HG02840 (cell line): ENCODE data around the gene TIMP2.
"Not testable (repeated sequence)": the region's sequence is repeated elsewhere in the genome, so short reads cannot be mapped to it uniquely, and the experiment has no call there.

Experiments used
- ATAC-seq: cut with Tn5 transposase; IDR thresholded peaks from one replicate; pipeline ENCODE4 v1.9.1; 2021; ENCODE audit warnings: mild to moderate bottlenecking, moderate library complexity, moderate number of reproducible peaks; ENCODE audit not compliant: unreplicated experiment, low FRiP score

TIMP2 gene

GRCh38 chr17:78933959-78934568 is 8.9 kb upstream of the TIMP2 start:
- no peak for ATAC-seq

DNA sequence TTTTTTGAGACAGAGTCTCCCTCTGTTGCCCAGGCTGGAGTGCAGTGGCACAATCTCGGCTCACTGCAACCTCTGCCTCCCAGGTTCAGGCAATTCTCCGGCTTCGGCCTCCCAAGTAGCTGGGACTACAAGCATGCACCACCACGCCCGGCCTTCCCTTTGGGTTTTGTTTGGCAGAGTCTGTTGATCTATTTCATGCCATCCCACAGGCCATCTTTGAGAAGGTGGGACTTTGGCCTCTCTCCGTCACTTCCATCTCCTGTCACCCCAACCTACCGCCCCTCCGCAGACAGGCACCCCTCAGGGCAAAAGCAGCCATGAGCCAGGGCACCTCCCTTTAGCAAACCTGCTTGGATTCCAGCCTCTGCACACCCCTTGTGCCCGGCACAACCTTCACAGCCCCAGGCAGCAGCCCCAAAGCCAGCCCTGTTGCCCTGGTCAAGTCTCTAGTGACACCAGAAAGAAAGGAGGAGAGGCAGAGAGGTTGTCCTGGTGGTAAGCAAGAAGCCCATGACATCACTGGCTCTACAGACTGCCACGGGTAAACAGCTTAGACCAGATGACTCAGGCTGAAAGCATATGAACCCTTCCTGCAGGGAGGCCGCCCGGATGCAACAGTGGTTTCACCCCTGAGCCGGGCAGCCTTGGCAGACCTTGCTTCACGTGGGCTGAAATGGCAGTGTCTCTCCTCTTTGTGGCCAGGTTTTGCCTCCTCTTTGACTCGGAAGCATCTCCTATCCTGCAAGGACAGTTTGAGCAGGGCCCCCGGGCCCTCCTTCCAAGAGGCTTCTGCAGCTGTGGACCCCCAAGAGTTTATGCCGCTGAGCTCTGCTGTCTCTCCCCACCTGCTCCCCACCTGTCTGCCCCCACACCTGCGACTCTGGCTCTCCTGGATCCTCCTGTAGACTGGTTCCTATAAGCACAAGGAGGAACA is 8.1 kb upstream of the TIMP2 start:
- no peak for ATAC-seq

- ATAC-seq: no peak
Observed at GRCh38 chr17:78929908-78930775, 5.0 kb upstream of the TIMP2 start.

DNA sequence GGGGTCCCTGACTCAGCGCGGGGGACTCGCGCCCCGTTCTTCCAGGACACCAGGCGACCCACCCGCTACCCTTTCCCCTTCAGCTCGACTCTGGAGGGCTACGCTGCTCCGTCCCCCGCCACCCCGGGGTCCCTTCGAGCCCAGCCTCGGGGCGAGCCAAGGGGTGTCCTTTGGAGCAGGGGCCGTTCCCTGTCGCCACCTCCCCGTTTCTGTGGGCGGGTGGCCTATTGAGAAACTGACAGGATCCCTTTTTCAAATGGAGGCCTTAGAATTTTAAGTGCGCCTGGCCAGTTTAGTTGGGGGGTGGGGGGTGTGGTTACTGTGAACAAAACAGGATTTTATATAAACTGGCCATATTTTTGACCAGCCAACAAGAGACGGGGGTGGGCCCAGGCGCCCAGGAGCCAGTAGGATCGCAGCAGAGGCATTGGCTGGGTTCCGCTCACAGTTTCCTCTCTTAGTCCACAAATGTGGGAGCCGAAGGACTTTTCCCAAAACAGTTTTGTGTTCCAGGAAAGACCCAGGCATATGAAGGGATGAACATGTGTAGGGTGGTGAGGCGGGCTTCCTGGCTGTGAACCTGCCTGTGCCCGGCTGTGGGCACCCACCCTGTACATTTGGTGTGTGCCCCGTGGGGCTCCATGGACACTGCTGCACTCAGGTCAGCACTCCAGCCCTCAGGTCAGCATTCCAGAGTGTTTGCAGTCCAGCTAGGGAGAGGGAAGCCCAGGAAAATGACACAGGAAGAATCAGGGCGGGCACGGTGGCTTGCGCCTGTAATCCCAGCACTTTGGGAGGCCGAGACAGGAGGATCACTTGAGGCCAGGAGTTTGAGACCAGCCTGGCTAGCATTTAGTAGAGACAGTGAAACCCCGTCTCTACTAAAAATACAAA is 722 bp upstream of the TIMP2 start:
- no peak for ATAC-seq

DNA sequence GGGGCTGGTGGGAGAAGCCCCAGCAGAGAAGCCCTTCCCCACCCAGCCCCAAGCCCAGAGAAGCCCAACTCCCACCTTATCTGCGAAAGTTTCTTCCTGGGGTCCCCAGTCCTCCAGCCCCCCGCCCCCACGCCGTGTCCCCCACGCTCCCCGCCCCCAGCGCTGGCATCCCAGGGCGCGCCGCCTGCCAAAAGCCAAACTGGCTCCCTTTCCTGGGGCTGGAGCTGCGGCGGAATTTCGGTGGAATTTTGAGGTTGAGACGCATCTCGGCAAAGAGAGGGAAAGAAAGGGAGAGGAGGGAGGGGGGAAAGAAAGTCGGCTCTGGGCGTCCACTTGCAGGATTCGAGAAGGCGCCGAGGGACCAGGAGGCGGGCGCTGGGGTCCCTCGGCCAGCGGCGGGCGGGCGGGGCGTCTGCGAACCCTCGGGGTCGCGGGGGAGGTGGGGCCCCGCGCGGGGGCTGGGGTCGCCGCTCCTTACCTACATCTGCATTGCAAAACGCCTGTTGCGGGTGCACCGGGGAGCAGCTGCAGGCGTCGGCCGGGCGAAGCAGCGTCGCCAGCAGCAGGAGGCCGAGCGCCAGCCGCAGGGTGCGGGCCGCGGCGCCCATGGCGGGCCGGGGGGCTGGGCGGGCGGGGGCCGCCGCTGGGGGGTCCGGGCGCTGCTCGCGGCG is 571 bp downstream of the TIMP2 start:
- ATAC-seq: no peak

DNA sequence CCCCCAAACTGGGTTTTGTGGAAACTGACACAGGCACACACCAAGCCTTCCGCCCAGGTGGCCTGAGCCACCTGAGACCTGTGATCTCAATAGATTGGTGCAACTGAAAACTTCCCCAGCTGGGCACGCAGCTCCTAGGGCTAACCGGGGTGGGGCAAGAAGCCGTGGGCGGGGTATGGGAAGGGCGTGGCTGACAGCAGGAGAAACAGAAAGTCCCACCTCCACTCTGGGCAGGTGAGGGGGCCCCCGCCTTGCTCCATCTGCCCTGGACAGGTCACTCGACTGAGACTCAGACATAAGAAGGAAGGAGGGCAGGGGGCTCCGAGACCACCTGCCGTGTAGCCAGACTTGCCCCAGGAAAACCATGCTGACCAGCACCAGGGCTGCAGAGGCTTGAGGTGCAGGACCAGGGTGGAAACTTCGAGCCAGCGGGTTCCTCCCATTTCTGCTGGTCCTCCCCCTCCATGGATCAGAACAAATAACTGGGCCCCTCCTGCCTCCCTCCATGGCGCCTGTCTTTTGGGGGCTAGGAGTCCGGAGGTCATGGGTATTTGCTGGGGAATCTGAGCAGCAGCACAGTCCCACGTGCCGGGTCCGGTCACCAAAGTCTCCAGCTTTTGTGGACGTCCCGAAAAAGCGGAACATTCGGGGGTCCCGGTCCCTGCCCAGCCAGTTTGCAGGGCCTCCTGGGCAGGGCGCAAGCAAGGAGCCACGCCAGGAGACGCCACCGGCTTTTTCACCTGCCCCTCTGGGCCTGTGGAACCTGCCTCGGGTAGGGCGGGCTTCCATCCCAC is 1.3 kb downstream of the TIMP2 start:
- no peak for ATAC-seq

GRCh38 chr17:78922816-78923498 is 2.2 kb downstream of the TIMP2 start:
- ATAC-seq: no peak

- ATAC-seq: no peak
Observed at GRCh38 chr17:78921437-78921971, 3.7 kb downstream of the TIMP2 start.

- no peak for ATAC-seq
Observed at GRCh38 chr17:78920528-78920927, 4.7 kb downstream of the TIMP2 start.

DNA sequence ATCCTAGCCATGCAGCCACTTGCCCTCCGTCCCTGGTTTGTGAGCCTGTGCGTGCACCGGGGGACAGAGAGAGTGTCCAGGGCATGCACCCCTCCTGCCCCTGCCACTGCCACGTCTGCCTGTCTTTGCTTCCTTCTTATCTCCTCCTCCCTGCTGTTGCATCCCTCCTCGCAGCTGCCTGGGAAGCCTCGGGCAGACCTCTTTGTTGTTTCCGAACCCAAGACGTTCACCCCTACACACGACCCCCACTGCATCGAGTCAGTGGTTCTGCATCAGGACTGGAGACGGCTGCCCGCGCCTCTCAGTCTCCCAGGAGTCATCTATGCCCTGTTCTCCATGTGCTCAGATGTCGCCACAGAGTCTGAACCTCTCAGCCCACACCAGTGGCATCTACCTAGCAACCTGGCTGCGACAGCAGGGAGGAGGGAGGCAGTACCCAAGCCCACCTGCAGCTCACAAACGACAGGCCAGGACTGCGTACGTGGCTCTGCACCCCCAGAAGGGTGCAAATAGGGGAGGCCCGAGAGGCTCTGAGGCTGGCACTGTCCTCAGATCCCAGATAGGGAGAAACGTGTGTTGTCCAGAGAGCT is 5.2 kb downstream of the TIMP2 start:
- no peak for ATAC-seq

DNA sequence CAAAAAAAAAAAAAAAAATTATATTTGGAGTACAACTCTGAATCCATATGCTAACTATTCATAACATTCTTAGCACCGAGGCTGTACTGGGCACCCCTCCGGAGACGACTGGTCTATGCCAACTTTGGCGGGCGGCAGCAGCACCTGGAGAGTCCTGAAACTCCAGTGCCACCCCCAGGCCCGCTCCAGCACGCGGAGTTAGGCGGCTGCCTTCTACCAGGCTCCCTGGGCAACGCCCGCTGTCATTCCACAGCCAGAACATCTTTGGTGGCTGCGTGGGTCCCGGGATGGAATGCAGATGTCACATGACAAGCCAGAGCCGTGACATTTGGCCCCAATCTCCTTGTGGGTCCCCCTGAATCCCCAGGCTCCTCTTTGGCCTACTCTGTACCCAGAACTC is 6.2 kb downstream of the TIMP2 start:
- no peak for ATAC-seq

DNA sequence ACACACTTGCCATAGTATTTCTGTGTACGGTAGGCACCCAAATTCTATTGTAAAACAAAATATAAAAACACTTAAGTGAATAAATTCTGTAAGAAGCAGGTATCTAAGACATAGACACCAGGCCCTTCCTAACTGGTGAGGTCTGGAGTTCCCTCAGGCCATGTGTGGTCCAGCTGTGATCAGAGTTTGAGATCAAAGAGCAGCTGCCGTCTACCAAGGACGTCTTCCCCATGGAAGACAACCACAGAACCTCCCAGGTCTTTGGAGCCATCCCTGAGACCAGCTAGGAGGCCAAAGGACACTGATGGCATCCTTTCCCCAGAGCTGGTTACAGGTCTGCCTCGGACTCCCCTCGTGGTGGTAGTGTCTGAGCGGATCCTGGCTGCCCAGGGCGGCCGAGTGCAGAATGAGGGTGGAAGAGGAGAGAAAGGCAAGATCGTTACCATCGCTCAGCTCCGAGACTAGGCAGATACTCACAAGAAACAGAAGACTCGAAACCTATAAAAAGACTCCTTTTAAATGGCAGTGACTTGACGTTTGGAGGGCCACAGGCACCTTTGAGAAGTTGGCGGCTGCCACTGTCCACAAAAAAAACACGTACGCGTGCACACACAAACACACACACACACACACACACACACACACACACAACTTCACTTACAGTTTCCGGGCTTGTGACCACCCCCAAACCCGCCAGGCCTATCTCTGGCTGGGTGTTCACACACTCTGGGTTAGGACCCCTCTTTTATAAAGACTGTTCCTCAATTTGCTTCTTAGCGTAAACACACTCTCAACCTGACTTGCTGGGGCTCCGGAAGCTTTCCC is 7.5 kb downstream of the TIMP2 start:
- no peak for ATAC-seq

- ATAC-seq: no peak
Observed at GRCh38 chr17:78915872-78916632, 9.1 kb downstream of the TIMP2 start.

DNA sequence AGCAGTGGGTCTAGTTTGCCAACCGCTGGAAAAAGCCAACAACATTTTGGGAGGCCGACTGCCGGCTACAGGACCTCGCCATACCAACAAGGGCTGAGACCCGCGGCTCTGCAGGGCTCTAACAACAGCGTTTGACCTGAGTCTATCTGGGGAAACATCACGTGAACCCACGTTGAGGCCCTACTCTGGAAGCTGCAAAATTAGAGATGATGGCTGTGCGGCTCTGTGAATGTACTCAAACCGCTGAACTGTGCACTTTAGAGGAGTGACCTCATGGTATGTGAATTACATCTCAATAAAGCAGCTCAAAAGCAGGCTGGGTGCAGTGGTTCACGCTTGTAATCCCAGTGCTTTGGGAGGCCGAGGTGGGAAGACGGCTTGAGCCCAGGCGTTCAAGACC is 12.1 kb downstream of the TIMP2 start:
- ATAC-seq: no peak

GRCh38 chr17:78912082-78912481 is 13.1 kb downstream of the TIMP2 start:
- ATAC-seq: no peak

DNA sequence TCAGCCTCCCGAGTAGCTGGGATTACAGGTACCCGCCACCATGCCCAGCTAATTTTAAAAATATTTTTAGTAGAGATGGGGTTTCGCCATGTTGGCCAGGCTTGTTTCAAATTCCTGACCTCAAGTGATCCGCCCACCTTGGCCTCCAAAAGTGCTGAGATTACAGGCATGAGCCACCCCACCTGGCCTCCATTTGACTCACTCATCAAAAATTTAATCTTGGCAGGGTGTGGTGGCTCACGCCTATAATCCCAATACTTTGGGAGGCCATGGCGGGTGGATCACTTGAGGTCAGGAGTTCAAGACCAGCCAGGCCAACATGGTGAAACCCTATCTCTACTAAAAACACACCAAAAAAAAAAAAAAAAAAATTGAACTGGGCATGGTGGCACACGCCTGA is 13.6 kb downstream of the TIMP2 start:
- not testable (repeated sequence) for ATAC-seq
